GM12873 (cell line): ENCODE results near the gene NOMO2.
"Not testable (repeated sequence)": the region's sequence is repeated elsewhere in the genome, so short reads cannot be mapped to it uniquely, and the experiment has no call there.

Experiments
- CTCF ChIP-seq: IDR thresholded peaks from 2 replicates; pipeline ENCODE4 v1.5.1; 2012; ENCODE audit warnings: low read depth, mild to moderate bottlenecking, moderate library complexity, low read length, control low read depth; ENCODE audit not compliant: insufficient read depth; ENCODE audit errors: missing control alignments

NOMO2 gene

GRCh38 chr16:18561727-18562314 is at the start of gene NOMO2:
TSS of gene NOMO2 (minus strand) at chr16:18562097. CDS start at chr16:18562040, 57 bp downstream.
- TF ChIP-seq CTCF = not testable (repeated sequence)

GRCh38 chr16:18591908-18592307 is 30.0 kb upstream of the NOMO2 start:
- peak; percentile 23 for TF ChIP-seq CTCF

- TF ChIP-seq CTCF = no peak
Measured at GRCh38 chr16:18582902-18583301, 21.0 kb upstream of the NOMO2 start.
